HG03108 (cell line): ENCODE results near the gene ATP6V1E1.
"Not testable (repeated sequence)": the region's sequence is repeated elsewhere in the genome, so short reads cannot be mapped to it uniquely, and the experiment has no call there.

Experiments used
- ATAC-seq: cut with Tn5 transposase; IDR thresholded peaks from one replicate; pipeline ENCODE4 v1.9.1; 2021; ENCODE audit warnings: moderate library complexity; ENCODE audit not compliant: unreplicated experiment

ATP6V1E1 gene

GRCh38 chr22:17583151-17583550, 45.4 kb downstream of the ATP6V1E1 start:
- ATAC-seq = no peak

DNA sequence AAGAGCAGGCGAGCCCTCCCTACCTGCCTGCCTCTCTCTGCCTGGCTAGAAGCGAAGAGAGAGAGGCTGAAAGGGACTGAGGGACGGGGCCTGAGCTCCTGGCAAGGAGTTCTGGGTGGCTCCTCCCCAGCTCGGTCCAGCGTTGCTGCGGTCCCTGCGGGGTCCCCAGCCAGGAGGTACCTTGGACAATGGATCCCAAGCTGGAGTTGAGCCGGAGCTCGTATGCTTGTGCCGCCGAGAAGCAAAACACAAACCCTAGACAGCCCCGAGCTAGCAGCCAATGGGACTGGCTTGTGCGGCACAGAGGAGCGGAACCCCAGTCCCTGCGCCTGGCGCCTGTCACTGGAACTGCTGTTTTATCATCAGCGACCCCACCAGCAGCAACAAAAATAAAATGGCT, 46.9 kb downstream of the ATP6V1E1 start:
- no peak for ATAC-seq

GRCh38 chr22:17581056-17581455, 47.5 kb downstream of the ATP6V1E1 start:
- ATAC-seq = no peak

GRCh38 chr22:17580441-17581031, 48.0 kb downstream of the ATP6V1E1 start:
- no peak for ATAC-seq

GRCh38 chr22:17579535-17579981, 49.0 kb downstream of the ATP6V1E1 start:
- no peak for ATAC-seq

DNA sequence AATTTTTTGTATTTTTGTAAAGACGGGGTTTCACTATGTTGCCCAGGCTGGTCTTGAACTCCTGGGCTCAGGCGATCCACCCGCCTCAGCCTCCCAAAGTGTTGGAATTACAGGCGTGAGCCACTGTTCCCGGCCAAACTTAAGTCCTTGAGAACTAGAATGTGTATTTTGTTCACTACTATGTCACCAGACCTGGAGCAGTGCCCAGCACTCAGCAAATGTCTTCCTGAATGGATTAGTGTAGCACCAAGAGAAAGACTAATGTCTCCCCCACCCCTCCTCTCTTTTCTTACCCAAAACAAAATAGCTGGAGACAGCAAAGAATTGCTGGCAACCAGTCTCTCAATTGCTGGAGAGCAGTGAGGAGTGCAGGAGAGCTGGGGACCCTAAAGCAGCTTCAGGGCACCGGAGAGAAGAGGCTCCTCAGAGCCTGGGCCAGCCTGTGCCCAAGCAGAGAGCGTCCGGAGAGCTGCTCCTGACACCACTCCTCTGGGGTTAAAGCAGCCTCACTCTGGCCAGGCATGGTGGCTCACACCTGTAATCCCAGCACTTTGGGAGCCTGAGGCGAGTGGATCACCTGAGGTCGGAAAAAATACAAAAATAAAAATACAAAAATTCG, 50.3 kb downstream of the ATP6V1E1 start:
- no peak for ATAC-seq

- no peak for ATAC-seq
Measured at GRCh38 chr22:17576470-17576869, 52.1 kb downstream of the ATP6V1E1 start.

DNA sequence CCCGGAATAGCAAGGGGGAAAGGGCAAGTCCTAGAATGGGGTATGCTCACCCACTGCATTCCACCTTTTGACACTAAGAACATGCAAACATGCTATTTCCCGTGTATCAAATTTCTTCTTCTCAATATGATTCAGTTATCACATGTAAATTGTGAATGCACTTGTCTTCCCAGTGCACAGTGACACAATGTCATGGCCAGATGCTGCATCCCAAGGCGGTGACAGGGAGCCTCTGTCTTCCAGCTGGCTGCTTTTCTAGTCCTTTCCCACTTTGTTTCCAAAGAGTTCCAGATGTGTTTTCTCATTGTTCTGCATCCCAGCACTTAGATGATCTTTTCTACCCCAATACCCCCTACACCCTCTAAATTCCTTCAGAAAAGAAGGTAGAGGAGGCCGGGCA, 52.9 kb downstream of the ATP6V1E1 start:
- no peak for ATAC-seq

DNA sequence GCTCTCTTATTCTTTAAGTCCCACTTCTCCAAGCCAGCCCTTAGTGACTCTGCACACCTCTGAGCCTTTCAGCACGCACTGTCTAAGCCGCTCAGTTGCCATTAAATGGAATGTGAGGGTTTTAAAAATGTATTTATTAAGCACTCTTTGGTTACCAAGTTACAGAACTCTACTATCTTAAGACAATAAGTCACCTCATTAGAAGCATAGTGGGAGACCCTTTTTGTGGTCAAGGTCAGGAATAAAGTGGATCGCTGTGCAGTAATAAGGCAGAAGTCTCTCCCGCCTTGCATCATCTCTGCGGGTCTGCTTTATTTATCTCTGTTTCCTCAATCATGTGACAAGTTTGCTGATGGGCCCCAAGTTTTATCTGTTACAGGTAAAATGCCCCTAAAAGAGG, 53.4 kb downstream of the ATP6V1E1 start:
- ATAC-seq = no peak

GRCh38 chr22:17570851-17571631, 57.5 kb downstream of the ATP6V1E1 start:
- no peak for ATAC-seq

GRCh38 chr22:17569971-17570511, 58.5 kb downstream of the ATP6V1E1 start:
- no peak for ATAC-seq

DNA sequence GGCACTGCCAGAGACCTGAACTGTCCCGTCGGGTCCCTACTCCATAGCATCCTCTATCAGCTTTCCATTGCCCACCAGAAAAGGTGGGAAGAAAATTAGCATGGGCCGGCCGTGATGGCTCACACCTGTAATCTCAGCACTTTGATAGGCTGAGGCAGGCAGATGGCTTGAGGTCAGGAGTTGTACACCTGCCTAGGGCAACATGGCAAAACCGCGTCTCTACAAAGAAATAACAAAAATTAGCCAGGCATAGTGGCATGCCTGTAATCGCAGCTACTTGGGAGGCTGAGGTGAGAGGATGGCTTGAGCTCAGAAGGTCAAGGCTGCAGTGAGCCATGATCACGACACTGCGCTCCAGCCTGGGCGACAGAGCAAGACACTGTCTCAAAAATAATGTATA, 61.8 kb downstream of the ATP6V1E1 start:
- no peak for ATAC-seq

GRCh38 chr22:17566016-17566687, 62.4 kb downstream of the ATP6V1E1 start:
- not testable (repeated sequence) for ATAC-seq

GRCh38 chr22:17563936-17564391, 64.6 kb downstream of the ATP6V1E1 start:
- no peak for ATAC-seq

- no peak for ATAC-seq
Measured at GRCh38 chr22:17562906-17563870, 65.4 kb downstream of the ATP6V1E1 start, which contains the start of gene SLC25A18. Gene SLC25A18, plus strand, starts transcription at chr22:17563498. Its CDS starts 16,447 bp downstream, at chr22:17579945.

DNA sequence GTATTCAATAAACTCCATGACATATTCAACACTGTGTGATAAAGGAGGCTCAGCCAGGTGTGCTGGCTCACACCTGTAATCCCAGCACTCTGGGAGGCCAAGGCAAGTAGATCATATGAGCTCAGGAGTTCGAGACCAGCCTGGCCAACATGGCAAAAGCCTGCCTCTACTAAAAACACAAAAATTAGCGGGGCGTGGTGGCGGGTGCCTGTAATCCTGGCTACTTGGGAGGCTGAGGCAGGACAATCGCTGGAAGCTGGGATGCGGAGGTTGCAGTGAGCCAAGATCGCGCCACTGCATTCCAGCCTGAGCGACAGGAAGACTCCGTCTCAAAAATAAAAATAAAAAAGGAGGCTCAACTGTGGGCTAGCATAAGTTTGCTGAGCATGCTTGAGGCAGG, 69.4 kb downstream of the ATP6V1E1 start:
- ATAC-seq = no peak

DNA sequence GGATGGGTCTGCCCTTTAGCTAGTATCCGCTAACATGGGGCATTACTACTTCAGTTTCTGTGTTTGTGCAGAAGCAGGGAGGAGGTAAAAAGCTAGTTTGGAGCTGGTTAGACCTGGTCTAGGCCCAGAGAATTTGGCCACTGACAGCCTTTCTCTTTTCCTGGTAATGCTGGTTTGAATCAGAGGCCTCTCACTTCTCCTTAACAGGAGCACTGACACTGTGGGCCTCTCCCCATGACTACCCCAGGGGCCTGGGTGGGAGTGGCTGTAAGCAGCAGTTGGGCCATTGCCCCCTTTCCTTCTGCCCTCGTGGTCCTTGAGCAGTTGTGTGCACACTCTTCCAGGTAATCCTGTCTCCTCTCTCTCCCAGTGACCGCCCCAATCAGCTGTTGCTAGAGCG, 73.7 kb downstream of the ATP6V1E1 start:
- no peak for ATAC-seq

GRCh38 chr22:17552737-17553136, 75.8 kb downstream of the ATP6V1E1 start:
- no peak for ATAC-seq

DNA sequence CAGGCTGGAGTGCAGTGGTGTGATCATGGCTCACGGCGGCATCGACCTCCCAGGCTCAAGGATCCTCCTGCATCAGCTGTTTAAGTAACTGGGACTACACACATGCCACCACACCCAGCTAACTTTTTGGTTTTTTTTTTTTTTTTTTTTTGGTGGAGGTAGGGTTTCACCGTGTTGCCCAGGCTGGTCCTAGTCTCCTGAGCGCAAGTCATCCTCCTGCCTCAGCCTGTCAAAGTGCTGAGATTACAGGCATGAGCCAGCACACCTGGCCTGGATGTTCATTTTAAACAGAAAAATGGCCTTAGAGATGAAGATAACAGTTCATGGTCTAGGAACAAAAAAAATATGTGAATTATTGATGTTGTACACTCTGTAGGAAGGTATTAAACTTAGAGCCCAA, 78.9 kb downstream of the ATP6V1E1 start:
- ATAC-seq = no peak

DNA sequence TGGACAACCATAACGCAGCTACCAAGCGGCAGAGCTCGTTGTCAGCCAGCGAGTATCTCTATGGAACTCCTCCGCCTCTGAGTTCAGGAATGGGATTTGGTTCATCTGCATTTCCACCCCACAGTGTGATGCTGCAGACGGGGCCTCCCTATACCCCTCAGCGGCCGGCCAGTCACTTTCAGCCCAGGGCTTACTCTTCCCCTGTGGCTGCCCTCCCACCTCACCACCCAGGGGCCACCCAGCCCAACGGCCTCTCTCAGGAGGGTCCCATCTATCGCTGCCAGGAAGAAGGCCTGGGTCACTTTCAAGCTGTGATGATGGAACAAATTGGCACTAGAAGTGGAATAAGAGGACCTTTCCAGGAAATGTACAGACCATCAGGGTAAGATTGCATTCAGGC, 79.4 kb downstream of the ATP6V1E1 start:
- no peak for ATAC-seq
